HG02798 (cell line): ENCODE measurements around the gene DNAJA3.
A peak's percentile ranks its signal among the peaks of the same experiment; 100 is the strongest.

Experiments used
- ATAC-seq: cut with Tn5 transposase; IDR thresholded peaks from one replicate; pipeline ENCODE4 v1.9.1; 2021; ENCODE audit warnings: mild to moderate bottlenecking; ENCODE audit not compliant: unreplicated experiment, poor library complexity

The DNAJA3 gene

GRCh38 chr16:4404247-4404966, 21.3 kb upstream of the DNAJA3 start:
- no peak for ATAC-seq

- ATAC-seq, result no peak
These were observed 20.5 kb upstream of the DNAJA3 start for GRCh38 chr16:4404967-4405696.

- no peak for ATAC-seq
These were observed 17.9 kb upstream of the DNAJA3 start for GRCh38 chr16:4407543-4408322.

- no peak for ATAC-seq
These were observed 17.4 kb upstream of the DNAJA3 start for GRCh38 chr16:4408323-4408690.

GRCh38 chr16:4409081-4409932, 16.4 kb upstream of the DNAJA3 start:
- no peak for ATAC-seq

GRCh38 chr16:4410335-4411075, 15.2 kb upstream of the DNAJA3 start:
- ATAC-seq, result no peak

- no peak for ATAC-seq
These were observed 14.0 kb upstream of the DNAJA3 start for GRCh38 chr16:4411684-4412083.

- ATAC-seq, result no peak
These were observed 13.5 kb upstream of the DNAJA3 start for GRCh38 chr16:4412159-4412558.

- ATAC-seq, result no peak
These were observed 12.8 kb upstream of the DNAJA3 start for GRCh38 chr16:4412854-4413253.

GRCh38 chr16:4414187-4414917, 11.3 kb upstream of the DNAJA3 start:
- ATAC-seq, result peak; percentile 58

- peak; percentile 8 for ATAC-seq
These were observed 10.0 kb upstream of the DNAJA3 start for GRCh38 chr16:4415538-4416199.

GRCh38 chr16:4416200-4417032, 9.3 kb upstream of the DNAJA3 start, which contains the start of gene CORO7:
Gene CORO7, minus strand, starts transcription at chr16:4416596. Its CDS starts 78 bp downstream, at chr16:4416518.
- peak; percentile 87 for ATAC-seq

- no peak for ATAC-seq
These were observed 6.2 kb upstream of the DNAJA3 start for GRCh38 chr16:4419402-4419959.

- no peak for ATAC-seq
These were observed 5.1 kb upstream of the DNAJA3 start for GRCh38 chr16:4420505-4421105.

- peak; percentile 23 for ATAC-seq
These were observed 485 bp downstream of the DNAJA3 start for GRCh38 chr16:4426021-4426684.

GRCh38 chr16:4426722-4427372, 1.2 kb downstream of the DNAJA3 start:
- no peak for ATAC-seq
